ENCODE data around the gene SCN1B.

- TF ChIP-seq, protein P1, sequence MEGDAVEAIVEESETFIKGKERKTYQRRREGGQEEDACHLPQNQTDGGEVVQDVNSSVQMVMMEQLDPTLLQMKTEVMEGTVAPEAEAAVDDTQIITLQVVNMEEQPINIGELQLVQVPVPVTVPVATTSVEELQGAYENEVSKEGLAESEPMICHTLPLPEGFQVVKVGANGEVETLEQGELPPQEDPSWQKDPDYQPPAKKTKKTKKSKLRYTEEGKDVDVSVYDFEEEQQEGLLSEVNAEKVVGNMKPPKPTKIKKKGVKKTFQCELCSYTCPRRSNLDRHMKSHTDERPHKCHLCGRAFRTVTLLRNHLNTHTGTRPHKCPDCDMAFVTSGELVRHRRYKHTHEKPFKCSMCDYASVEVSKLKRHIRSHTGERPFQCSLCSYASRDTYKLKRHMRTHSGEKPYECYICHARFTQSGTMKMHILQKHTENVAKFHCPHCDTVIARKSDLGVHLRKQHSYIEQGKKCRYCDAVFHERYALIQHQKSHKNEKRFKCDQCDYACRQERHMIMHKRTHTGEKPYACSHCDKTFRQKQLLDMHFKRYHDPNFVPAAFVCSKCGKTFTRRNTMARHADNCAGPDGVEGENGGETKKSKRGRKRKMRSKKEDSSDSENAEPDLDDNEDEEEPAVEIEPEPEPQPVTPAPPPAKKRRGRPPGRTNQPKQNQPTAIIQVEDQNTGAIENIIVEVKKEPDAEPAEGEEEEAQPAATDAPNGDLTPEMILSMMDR (IDR thresholded peaks at IDR 0.05; ENCODE audit: borderline replicate concordance, extremely low read depth, low read length, poor library complexity, severe bottlenecking) = no peak
- TF ChIP-seq EZH2 (IDR thresholded peaks at IDR 0.05; ENCODE audit: borderline replicate concordance, low read depth, low read length, severe bottlenecking) = no peak
Observed at GRCh38 chr19:35015954-35016351, 14.3 kb upstream of the SCN1B start.

Measured in DND-41 (cell line).